ENCODE data around the gene ZNF521. TPM values are rescaled to one million over a fixed set of nuclear protein-coding genes. Genes with fewer than 3 reads are reported as not detected.
"Not testable (repeated sequence)": the region's sequence is repeated elsewhere in the genome, so short reads cannot be mapped to it uniquely, and the experiment has no call there.

The ZNF521 gene
- total and polyA plus RNA-seq, 8 donors = 0.80 to 290 (median 11.1) TPM

DNA sequence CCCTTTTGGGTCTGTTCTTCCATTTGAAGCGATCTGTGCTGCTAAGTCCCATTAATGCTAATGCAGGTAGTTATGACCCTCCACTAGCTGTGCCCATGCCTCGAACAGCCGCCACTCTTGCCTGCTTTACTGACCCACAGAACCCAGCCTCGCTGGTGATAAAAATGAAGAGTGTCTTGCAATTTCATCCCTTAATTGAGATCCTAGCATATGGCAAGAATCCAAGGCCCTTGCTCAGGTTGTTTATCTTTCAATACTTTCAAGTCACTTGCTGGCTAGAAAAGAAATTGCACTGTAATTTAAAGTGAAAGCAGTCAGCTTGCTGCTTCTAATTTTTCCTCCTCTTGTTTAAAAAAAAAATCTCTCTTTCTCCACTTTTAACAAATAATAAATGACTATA lies 73.6 kb downstream of the ZNF521 start:
- peaks cover 0 to 4% (median 0%) of the 10 kb centered on the region in 3 donors for H3K27me3 ChIP-seq

DNA sequence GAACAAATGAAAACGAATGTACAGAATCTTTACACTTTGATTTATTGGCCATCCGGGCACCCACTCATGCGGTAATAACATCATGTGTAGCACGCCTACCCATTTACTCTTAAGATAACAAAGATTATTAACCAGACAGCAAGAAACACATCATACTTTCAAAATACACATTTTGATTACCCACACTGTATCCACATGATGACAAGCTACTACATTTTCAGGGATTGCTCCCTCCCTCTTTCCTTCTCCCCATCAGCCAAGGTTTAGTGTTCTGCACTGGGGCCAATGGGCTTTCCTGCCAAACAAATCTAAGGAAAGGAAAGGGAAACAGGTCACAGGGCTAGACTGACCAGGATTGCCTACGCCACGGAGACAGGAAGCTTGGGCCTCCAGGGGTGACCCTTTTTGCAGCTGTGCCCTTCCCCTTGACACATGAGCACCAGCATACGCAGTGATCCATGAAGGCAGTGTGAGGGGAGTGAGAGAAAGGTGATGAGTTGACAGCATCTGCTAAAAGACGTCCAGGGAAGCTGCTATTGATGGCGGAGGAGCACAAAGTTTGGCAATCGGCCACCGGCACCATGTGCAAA lies 76.5 kb downstream of the ZNF521 start:
- DNase-seq = peak in 1 of 2 donors; percentile 28
- Histone ChIP-seq H3K27me3 (no peaks in the 10 kb centered on the region), H3K4me3 (no peak overlapping the region), H3K27ac (no peak overlapping the region), H3K9me3 (no peaks in the 10 kb centered on the region), H3K4me1 (peaks cover 0 to 16% (median 6%) of the 10 kb centered on the region in 4 donors), H3K36me3 (no peaks in the 10 kb centered on the region)
- no peak for TF ChIP-seq POLR2AphosphoS5 (IDR thresholded peaks at IDR 0.05)
- no peak for TF ChIP-seq EP300 (IDR thresholded peaks at IDR 0.05)
- TF ChIP-seq POLR2A (IDR thresholded peaks at IDR 0.05) = no peak
- TF ChIP-seq, protein P1, sequence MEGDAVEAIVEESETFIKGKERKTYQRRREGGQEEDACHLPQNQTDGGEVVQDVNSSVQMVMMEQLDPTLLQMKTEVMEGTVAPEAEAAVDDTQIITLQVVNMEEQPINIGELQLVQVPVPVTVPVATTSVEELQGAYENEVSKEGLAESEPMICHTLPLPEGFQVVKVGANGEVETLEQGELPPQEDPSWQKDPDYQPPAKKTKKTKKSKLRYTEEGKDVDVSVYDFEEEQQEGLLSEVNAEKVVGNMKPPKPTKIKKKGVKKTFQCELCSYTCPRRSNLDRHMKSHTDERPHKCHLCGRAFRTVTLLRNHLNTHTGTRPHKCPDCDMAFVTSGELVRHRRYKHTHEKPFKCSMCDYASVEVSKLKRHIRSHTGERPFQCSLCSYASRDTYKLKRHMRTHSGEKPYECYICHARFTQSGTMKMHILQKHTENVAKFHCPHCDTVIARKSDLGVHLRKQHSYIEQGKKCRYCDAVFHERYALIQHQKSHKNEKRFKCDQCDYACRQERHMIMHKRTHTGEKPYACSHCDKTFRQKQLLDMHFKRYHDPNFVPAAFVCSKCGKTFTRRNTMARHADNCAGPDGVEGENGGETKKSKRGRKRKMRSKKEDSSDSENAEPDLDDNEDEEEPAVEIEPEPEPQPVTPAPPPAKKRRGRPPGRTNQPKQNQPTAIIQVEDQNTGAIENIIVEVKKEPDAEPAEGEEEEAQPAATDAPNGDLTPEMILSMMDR (IDR thresholded peaks at IDR 0.05) = no peak
- intact Hi-C loops (cut with DNase I; ENCODE audit: low total_unique reads) = no loop called here
- 76 to 88% (median 79%) methylated on average over 11 of the region's 11 CpGs for WGBS, 5 donors

More for the DNA sequence above, 73.6 kb downstream of the ZNF521 start:
- peaks cover 0 to 16% (median 6%) of the 10 kb centered on the region in 4 donors for H3K4me1 ChIP-seq
- H3K4me3 ChIP-seq = no peak overlapping the region
- whole genome bisulfite sequencing, 5 donors = 67 to 83% (median 76%) methylated on average over 4 of the region's 4 CpGs
- no peak overlapping the region for H3K27ac ChIP-seq
- intact Hi-C loops (cut with DNase I; ENCODE audit: low total_unique reads) = no loop called here
- H3K36me3 ChIP-seq = no peaks in the 10 kb centered on the region
- no peaks in the 10 kb centered on the region for H3K9me3 ChIP-seq
- no peak for DNase-seq
- TF ChIP-seq EP300 (IDR thresholded peaks at IDR 0.05) (no peak), POLR2AphosphoS5 (IDR thresholded peaks at IDR 0.05) (no peak), POLR2A (IDR thresholded peaks at IDR 0.05) (no peak)

DNA sequence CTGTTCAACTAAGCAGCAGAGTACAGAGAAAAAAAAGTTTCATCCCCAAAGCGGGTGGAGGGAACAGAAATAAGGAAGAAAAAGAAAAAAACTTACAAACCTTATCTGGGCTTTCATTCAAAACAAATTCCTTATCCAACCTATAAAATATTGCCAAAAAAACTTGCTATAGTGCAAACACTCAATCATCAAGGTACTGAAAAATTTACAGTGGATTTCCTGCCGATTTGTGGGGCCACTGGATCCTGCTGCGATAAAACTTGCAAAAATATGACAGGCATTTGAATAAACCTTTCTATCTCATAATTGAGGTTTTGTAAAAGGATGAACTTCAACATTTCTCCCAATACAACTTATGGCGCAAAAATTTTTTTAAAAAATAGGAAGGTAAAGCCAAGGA lies 77.0 kb downstream of the ZNF521 start:
- 87 to 92% (median 89%) methylated on average over 4 of the region's 4 CpGs for WGBS, 5 donors
- no peak for DNase-seq
- Histone ChIP-seq H3K27ac (no peak overlapping the region), H3K4me1 (peaks cover 0 to 16% (median 6%) of the 10 kb centered on the region in 4 donors), H3K4me3 (no peak overlapping the region), H3K36me3 (no peaks in the 10 kb centered on the region), H3K27me3 (no peaks in the 10 kb centered on the region), H3K9me3 (no peaks in the 10 kb centered on the region)
- no peak for TF ChIP-seq POLR2A (IDR thresholded peaks at IDR 0.05)
- TF ChIP-seq POLR2AphosphoS5 (IDR thresholded peaks at IDR 0.05) = no peak
- TF ChIP-seq, protein P1 (IDR thresholded peaks at IDR 0.05) = no peak
- intact Hi-C loops (cut with DNase I; ENCODE audit: low total_unique reads) = no loop called here

DNA sequence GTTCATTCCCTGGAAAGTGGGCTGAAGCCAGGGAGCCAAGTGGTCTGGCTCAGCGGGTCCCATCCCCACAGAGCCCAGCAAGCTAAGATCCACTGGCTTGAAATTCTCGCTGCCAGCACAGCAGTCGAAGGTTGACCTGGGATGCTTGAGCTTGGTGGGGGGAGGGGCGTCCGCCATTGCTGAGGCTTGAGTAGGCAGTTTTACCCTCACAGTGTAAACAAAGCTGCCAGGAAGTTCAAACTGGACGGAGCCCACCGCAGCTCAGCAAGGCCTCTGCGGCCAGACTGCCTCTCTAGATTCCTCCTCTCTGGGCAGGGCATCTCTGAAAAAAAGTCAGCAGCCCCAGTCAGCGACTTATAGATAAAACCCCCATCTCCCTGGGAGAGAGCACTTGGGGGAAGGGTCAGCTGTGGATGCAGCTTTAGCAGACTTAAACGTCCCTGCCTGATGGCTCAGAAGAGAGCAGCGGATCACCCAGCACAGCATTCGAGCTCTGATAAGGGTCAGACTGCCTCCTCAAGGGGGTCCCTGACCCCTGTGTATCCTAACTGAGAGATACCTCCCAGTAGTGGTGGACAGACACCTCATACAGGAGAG lies 84.9 kb downstream of the ZNF521 start:
- H3K36me3 ChIP-seq; H3K9me3 ChIP-seq; H3K4me1 ChIP-seq; H3K27me3 ChIP-seq; H3K27ac ChIP-seq; DNase-seq; intact Hi-C loops (cut with DNase I; ENCODE audit: low total_unique reads); H3K4me3 ChIP-seq: not testable (repeated sequence)
- 61 to 72% (median 70%) methylated on average over 10 to 12 of the region's 12 CpGs for WGBS, 5 donors

DNA sequence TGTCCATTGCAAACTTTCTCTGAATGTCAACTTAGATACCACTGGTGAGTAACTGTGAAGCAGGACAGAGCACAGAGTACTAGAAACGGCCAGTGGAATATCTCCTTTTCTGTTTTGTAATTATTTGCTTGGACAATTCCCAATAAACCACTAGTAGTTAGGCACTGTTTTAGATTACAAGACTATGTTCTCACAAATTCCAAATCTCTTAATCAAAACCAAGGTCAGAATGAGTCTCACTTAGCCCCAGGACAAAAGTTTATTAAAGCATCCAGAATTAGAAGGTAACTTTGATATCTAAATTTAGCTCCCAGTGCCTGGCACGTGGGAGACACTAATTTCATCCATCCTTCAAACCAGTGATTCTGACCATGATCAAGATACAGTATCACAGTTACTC lies 89.0 kb downstream of the ZNF521 start:
- H3K4me1 ChIP-seq = no peaks in the 10 kb centered on the region
- no peaks in the 10 kb centered on the region for H3K36me3 ChIP-seq
- peaks cover 0 to 8% (median 0%) of the 10 kb centered on the region in 3 donors for H3K27me3 ChIP-seq
- 25 to 46% (median 31%) methylated on average over 2 of the region's 2 CpGs for WGBS, 5 donors
- intact Hi-C loops (cut with DNase I; ENCODE audit: low total_unique reads) = no loop called here
- H3K9me3 ChIP-seq = no peaks in the 10 kb centered on the region
- TF ChIP-seq EP300 (IDR thresholded peaks at IDR 0.05) (no peak), POLR2AphosphoS5 (IDR thresholded peaks at IDR 0.05) (no peak), POLR2A (IDR thresholded peaks at IDR 0.05) (no peak)
- TF ChIP-seq, protein P1 (IDR thresholded peaks at IDR 0.05) = no peak
- H3K4me3 ChIP-seq = no peak overlapping the region
- H3K27ac ChIP-seq = no peak overlapping the region
- no peak for DNase-seq
